ENCODE measurements around the gene MMP10. TPM values are rescaled to one million over a fixed set of nuclear protein-coding genes. Genes with fewer than 3 reads are reported as not detected.

MMP10 gene
- total and polyA plus RNA-seq, 7 experiments from 2014 or later, result not detected

DNA sequence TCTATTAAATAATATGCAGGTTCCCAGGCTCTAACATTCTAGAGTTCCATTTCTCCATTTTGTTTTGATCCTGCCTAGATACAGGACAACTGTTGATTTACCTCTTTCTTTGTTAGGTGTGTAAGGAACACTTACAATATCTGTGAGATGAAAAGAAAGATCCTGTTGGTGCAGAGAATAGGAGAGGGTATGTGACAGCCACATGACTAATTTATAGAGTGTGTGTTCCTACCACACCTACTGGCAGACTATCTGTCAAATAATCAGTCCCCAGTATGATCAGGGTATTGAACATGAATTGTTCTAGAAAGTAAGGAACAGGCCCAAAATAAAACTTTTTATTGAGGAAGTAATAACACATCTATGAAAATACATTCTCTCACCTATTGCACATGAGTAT, 10.2 kb downstream of the MMP10 start:
- intact Hi-C loops (cut with micrococcal nuclease), result no loop called here
- POLR2A ChIA-PET, result no interaction called here
- CTCF ChIA-PET, result no interaction called here

DNA sequence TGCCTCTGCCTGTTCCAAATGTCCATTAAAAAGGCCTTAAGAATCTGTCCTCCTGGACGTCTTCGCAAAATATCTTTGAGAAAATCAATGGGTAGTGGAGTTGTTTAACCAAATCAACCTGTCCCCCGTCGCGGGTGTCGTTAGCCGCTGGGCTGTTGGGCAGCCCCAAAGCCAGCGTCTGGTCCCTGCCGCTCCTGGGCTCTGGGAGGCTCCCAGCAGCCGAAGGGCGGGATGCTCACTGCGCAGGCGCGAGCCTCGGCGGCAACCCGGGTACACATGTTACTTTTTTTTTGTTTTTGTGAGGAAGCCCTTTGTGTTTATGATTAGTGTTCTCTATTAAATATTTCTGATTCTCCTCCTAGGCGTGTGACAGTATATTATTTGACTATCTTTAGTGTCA, 12.6 kb downstream of the MMP10 start:
- intact Hi-C loops (cut with micrococcal nuclease), result no loop called here
- DNase-seq (no peak), ATAC-seq (no peak)
- Histone ChIP-seq H3K27me3 (ENCODE audit: control insufficient read depth in 2 of 2, insufficient read depth in 2 of 2, low read length in 2 of 2) (no peaks in the 10 kb centered on the region), H3K4me1 (ENCODE audit: control insufficient read depth in 2 of 2, insufficient read depth in 2 of 2, low read length in 2 of 2) (no peaks in the 10 kb centered on the region), H3K4me3 (ENCODE audit: low read length) (no peak overlapping the region), H3K36me3 (ENCODE audit: control insufficient read depth in 2 of 3, insufficient read depth in 3 of 3, low read length in 3 of 3) (no peaks in the 10 kb centered on the region), H3K9me3 (ENCODE audit: control insufficient read depth in 2 of 3, low read length in 3 of 3) (no peaks in the 10 kb centered on the region), H3K27ac (ENCODE audit: low read depth, low read length) (no peak overlapping the region)
- H3K27me3 Mint-ChIP-seq, result peaks cover 7 to 31% (median 30%) of the 10 kb centered on the region in 5 donors
- CTCF ChIA-PET, result no interaction called here
- H3K4me1 Mint-ChIP-seq, result no peaks in the 10 kb centered on the region
- peaks cover 0 to 4% (median 0%) of the 10 kb centered on the region in 11 donors for H3K9me3 Mint-ChIP-seq
- H3K27ac Mint-ChIP-seq, result no peak overlapping the region
- POLR2A ChIA-PET, result no interaction called here
- no peak overlapping the region for H3K4me3 Mint-ChIP-seq
- no peaks in the 10 kb centered on the region for H3K36me3 Mint-ChIP-seq

More for the DNA sequence above, 10.2 kb downstream of the MMP10 start:
- H3K9me3 Mint-ChIP-seq, result peaks cover 0 to 4% (median 0%) of the 10 kb centered on the region in 11 donors
- H3K27me3 Mint-ChIP-seq, result peaks cover 10 to 39% (median 27%) of the 10 kb centered on the region in 5 donors
- Histone ChIP-seq H3K27ac (ENCODE audit: low read depth, low read length) (no peak overlapping the region), H3K4me1 (ENCODE audit: control insufficient read depth in 2 of 2, insufficient read depth in 2 of 2, low read length in 2 of 2) (no peaks in the 10 kb centered on the region), H3K36me3 (ENCODE audit: control insufficient read depth in 2 of 3, insufficient read depth in 3 of 3, low read length in 3 of 3) (no peaks in the 10 kb centered on the region), H3K4me3 (ENCODE audit: low read length) (no peak overlapping the region), H3K27me3 (ENCODE audit: control insufficient read depth in 2 of 2, insufficient read depth in 2 of 2, low read length in 2 of 2) (no peaks in the 10 kb centered on the region), H3K9me3 (ENCODE audit: control insufficient read depth in 2 of 3, low read length in 3 of 3) (no peaks in the 10 kb centered on the region)
- no peak overlapping the region for H3K27ac Mint-ChIP-seq
- H3K36me3 Mint-ChIP-seq, result no peaks in the 10 kb centered on the region
- H3K4me1 Mint-ChIP-seq, result no peaks in the 10 kb centered on the region
- DNase-seq (no peak), ATAC-seq (no peak)
- H3K4me3 Mint-ChIP-seq, result no peak overlapping the region

DNA sequence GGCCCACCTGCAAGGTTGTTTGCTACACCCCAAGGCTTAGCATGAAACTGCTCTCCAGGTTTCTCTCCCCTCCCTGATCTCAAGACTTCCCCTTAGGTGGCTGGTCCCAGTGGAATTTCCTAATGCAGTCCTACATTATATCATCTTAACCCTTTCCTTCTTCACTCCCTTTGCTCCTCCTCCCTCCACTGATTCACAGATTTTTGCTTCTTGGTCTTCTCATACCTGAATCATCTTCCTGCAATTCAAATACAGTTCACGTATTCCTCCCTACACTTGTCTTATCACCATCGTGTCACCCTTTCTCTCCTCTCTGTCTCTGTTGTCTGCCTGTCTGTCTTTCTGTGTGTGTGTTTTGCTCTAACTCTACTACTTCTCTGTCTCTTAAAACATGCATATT, 17.0 kb downstream of the MMP10 start:
- DNase-seq, result no peak
- peaks cover 0 to 2% (median 0%) of the 10 kb centered on the region in 7 donors for H3K4me1 Mint-ChIP-seq
- H3K9me3 Mint-ChIP-seq, result peaks cover 0 to 2% (median 0%) of the 10 kb centered on the region in 11 donors
- Histone ChIP-seq H3K9me3 (ENCODE audit: control insufficient read depth in 2 of 3, low read length in 3 of 3) (no peaks in the 10 kb centered on the region), H3K4me3 (ENCODE audit: low read length) (no peak overlapping the region), H3K27ac (ENCODE audit: low read depth, low read length) (no peak overlapping the region), H3K36me3 (ENCODE audit: control insufficient read depth in 2 of 3, insufficient read depth in 3 of 3, low read length in 3 of 3) (no peaks in the 10 kb centered on the region), H3K4me1 (ENCODE audit: control insufficient read depth in 2 of 2, insufficient read depth in 2 of 2, low read length in 2 of 2) (no peaks in the 10 kb centered on the region), H3K27me3 (ENCODE audit: control insufficient read depth in 2 of 2, insufficient read depth in 2 of 2, low read length in 2 of 2) (peaks cover 0 to 4% of the 10 kb centered on the region in 2 donors)
- POLR2A ChIA-PET, result no interaction called here
- intact Hi-C loops (cut with micrococcal nuclease), result no loop called here
- ATAC-seq, result no peak
- peaks cover 8 to 21% (median 14%) of the 10 kb centered on the region in 5 donors for H3K27me3 Mint-ChIP-seq
- no peak overlapping the region for H3K4me3 Mint-ChIP-seq
- H3K27ac Mint-ChIP-seq, result no peak overlapping the region
- H3K36me3 Mint-ChIP-seq, result no peaks in the 10 kb centered on the region
- CTCF ChIA-PET, result no interaction called here

DNA sequence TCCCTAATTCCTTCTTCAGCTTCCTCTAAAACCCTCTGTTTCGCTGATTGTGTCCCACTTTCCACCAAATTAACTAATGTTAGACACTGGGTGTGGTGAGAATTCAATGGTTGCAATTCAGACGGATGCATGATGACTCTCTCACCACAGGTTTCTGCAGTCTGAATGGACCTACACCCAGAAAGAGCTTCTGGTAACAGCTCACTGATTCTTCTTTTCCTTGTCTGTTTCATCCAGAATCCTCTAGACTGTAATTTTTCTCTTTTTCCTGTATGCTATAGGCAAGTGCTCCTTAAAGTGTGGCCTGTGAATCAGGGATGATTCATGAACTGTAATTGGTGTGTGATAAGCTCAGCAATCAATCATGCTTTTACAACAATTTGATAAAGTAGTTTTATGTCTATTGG, 18.1 kb downstream of the MMP10 start:
- ChIA-PET POLR2A (no interaction called here), CTCF (no interaction called here)
- DNase-seq (no peak), ATAC-seq (no peak)
- no peak overlapping the region for H3K27ac Mint-ChIP-seq
- H3K9me3 Mint-ChIP-seq, result peaks cover 0 to 2% (median 0%) of the 10 kb centered on the region in 11 donors
- H3K4me3 Mint-ChIP-seq, result no peak overlapping the region
- no peaks in the 10 kb centered on the region for H3K9me3 ChIP-seq (ENCODE audit: control insufficient read depth in 2 of 3, low read length in 3 of 3)
- intact Hi-C loops (cut with micrococcal nuclease), result no loop called here
- H3K27me3 ChIP-seq (ENCODE audit: control insufficient read depth in 2 of 2, insufficient read depth in 2 of 2, low read length in 2 of 2), result peaks cover 0 to 4% of the 10 kb centered on the region in 2 donors
- H3K4me3 ChIP-seq (ENCODE audit: low read length), result no peak overlapping the region
- H3K27ac ChIP-seq (ENCODE audit: low read depth, low read length), result no peak overlapping the region
- no peaks in the 10 kb centered on the region for H3K4me1 ChIP-seq (ENCODE audit: control insufficient read depth in 2 of 2, insufficient read depth in 2 of 2, low read length in 2 of 2)
- H3K36me3 Mint-ChIP-seq, result no peaks in the 10 kb centered on the region
- H3K36me3 ChIP-seq (ENCODE audit: control insufficient read depth in 2 of 3, insufficient read depth in 3 of 3, low read length in 3 of 3), result no peaks in the 10 kb centered on the region
- H3K4me1 Mint-ChIP-seq, result peaks cover 0 to 2% (median 0%) of the 10 kb centered on the region in 7 donors
- peaks cover 9 to 26% (median 17%) of the 10 kb centered on the region in 5 donors for H3K27me3 Mint-ChIP-seq

DNA sequence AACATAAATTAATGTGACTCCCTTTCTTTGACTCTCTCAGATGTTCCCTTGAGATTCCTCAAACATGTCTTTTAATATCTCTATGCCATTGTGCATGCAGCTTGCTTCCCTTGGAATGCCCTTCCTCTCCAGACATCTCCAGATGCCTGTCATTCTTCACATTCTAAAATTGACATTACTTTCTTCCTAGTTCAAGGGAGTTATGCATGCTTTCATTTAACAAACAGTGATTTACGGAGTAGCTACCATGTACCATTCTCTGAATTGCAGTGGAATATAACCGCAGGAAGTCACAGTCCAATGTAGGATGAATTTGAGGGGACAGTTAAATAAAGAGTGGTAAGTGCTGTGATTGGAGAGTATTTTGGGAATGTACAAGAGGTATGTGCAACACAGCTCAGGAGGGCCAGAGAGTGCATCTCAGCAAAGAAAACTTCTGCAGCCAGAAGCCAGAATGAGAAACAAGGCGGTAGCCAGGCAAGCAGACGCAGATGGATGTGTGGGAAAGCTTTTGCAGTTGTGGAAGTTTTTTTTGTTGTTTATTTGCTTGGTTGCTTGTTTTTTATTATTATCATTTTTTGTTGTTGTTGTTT, 18.7 kb downstream of the MMP10 start:
- H3K4me1 Mint-ChIP-seq, result peaks cover 0 to 2% (median 0%) of the 10 kb centered on the region in 7 donors
- Histone ChIP-seq H3K27ac (ENCODE audit: low read depth, low read length) (no peak overlapping the region), H3K4me1 (ENCODE audit: control insufficient read depth in 2 of 2, insufficient read depth in 2 of 2, low read length in 2 of 2) (no peaks in the 10 kb centered on the region), H3K27me3 (ENCODE audit: control insufficient read depth in 2 of 2, insufficient read depth in 2 of 2, low read length in 2 of 2) (peaks cover 0 to 4% of the 10 kb centered on the region in 2 donors), H3K4me3 (ENCODE audit: low read length) (no peak overlapping the region), H3K36me3 (ENCODE audit: control insufficient read depth in 2 of 3, insufficient read depth in 3 of 3, low read length in 3 of 3) (no peaks in the 10 kb centered on the region), H3K9me3 (ENCODE audit: control insufficient read depth in 2 of 3, low read length in 3 of 3) (no peaks in the 10 kb centered on the region)
- intact Hi-C loops (cut with micrococcal nuclease), result no loop called here
- CTCF ChIA-PET, result no interaction called here
- peaks cover 0 to 4% (median 0%) of the 10 kb centered on the region in 5 donors for H3K36me3 Mint-ChIP-seq
- H3K27me3 Mint-ChIP-seq, result peaks cover 9 to 29% (median 22%) of the 10 kb centered on the region in 5 donors
- peaks cover 0 to 2% (median 0%) of the 10 kb centered on the region in 11 donors for H3K9me3 Mint-ChIP-seq
- no peak for ATAC-seq
- POLR2A ChIA-PET, result no interaction called here
- no peak for DNase-seq
- no peak overlapping the region for H3K4me3 Mint-ChIP-seq
- no peak overlapping the region for H3K27ac Mint-ChIP-seq

DNA sequence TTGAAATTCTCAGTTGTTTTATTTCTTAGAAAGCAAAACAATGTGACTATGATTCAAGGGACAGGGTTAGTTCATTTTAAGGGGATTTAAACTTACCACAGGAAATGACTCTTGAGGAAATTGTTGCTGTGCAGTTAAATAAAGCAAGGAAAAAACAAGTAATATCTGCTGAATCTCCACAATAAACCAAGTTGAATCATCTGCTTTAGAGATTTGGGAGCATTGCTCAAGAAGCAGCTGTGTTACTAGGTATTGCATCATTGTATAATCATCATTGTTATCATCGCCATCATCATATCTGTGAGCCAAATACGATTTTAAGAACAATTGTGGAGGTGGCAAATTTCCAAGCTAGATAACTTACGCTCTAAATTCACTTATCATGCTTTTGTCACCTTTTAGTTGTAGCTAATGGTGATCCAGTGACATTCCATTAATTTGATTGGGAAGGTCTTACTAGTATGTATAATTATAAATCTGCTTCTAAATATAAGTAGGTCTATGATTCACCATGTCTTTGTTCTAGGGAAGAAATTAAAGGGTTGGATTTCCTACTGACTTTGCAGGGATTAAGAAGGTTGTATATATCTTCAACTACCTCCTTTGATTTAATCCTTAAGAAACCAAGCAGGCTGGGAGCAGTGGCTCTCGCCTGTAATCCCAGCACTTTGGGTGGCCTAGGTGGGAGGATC, 19.9 kb downstream of the MMP10 start:
- peaks cover 0 to 4% (median 0%) of the 10 kb centered on the region in 5 donors for H3K36me3 Mint-ChIP-seq
- peaks cover 9 to 35% (median 26%) of the 10 kb centered on the region in 5 donors for H3K27me3 Mint-ChIP-seq
- Histone ChIP-seq H3K4me1 (ENCODE audit: control insufficient read depth in 2 of 2, insufficient read depth in 2 of 2, low read length in 2 of 2) (no peaks in the 10 kb centered on the region), H3K9me3 (ENCODE audit: control insufficient read depth in 2 of 3, low read length in 3 of 3) (no peaks in the 10 kb centered on the region), H3K27ac (ENCODE audit: low read depth, low read length) (no peak overlapping the region), H3K36me3 (ENCODE audit: control insufficient read depth in 2 of 3, insufficient read depth in 3 of 3, low read length in 3 of 3) (no peaks in the 10 kb centered on the region), H3K27me3 (ENCODE audit: control insufficient read depth in 2 of 2, insufficient read depth in 2 of 2, low read length in 2 of 2) (peaks cover 0 to 4% of the 10 kb centered on the region in 2 donors), H3K4me3 (ENCODE audit: low read length) (no peak overlapping the region)
- ChIA-PET POLR2A (interaction anchor here (0.7 kb wide), 1 partner anchor 31 kb away, joined by 3 read pairs; no protein-coding TSS in a partner anchor), CTCF (no interaction called here)
- peaks cover 0 to 2% (median 0%) of the 10 kb centered on the region in 11 donors for H3K9me3 Mint-ChIP-seq
- DNase-seq, result no peak
- intact Hi-C loops (cut with micrococcal nuclease), result no loop called here
- H3K4me3 Mint-ChIP-seq, result no peak overlapping the region
- peaks cover 0 to 2% (median 0%) of the 10 kb centered on the region in 7 donors for H3K4me1 Mint-ChIP-seq
- H3K27ac Mint-ChIP-seq, result no peak overlapping the region
- ATAC-seq, result peak; percentile 48

All from naive thymus-derived CD4-positive, alpha-beta T cell (primary cell).